Fibroblast of the aortic adventitia (primary cell): ENCODE results near the gene LYPD4. TPM values are rescaled to one million over a fixed set of nuclear protein-coding genes. Genes with fewer than 3 reads are reported as not detected.

Experiments used
- DNase-seq: peaks from one replicate; pipeline ENCODE4 v3.0.0-alpha.2; 2010; ENCODE audit warnings: low read depth
- H3K4me3 ChIP-seq: 2 replicates; pipeline ENCODE4 v1.5.1; 2011; ENCODE audit warnings: low read depth, mild to moderate bottlenecking, control low read depth, low read length, moderate library complexity
- total RNA-seq: library from RNA; depleted of rRNA; stranded (reverse); fragments of >200 nt; gene quantifications from 2 replicates; pipeline ENCODE4 v1.2.3, GENCODE V29; 2012; ENCODE audit warnings: low replicate concordance
- TF ChIP-seq, protein P1 (sequence below): IDR thresholded peaks from 2 replicates; pipeline ENCODE4 v1.5.1; 2011; ENCODE audit warnings: mild to moderate bottlenecking, low read length, control low read depth, inconsistent platforms; ENCODE audit not compliant: insufficient read depth

The LYPD4 gene
- total RNA-seq, 1 donor: not detected

DNA sequence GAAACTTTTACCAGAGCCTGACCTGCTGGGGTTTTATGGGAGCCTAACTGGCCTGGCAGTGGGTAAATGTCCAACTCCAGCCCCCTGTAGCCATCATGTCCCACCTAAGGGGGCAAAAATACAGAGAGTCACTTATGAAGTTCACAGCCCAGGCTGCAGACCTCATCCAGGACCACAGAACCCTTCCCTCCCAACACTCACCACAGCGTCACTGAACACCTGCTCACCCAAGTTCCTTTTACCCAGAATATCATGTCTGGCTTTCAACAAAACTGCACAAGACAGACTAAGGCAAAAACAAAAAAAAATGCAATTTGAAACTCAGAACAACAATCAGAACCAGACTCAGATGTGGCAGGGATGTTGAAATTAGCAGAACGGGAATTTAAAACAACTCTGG is 41.7 kb downstream of the LYPD4 start:
- no peak for DNase-seq
- TF ChIP-seq, protein P1, sequence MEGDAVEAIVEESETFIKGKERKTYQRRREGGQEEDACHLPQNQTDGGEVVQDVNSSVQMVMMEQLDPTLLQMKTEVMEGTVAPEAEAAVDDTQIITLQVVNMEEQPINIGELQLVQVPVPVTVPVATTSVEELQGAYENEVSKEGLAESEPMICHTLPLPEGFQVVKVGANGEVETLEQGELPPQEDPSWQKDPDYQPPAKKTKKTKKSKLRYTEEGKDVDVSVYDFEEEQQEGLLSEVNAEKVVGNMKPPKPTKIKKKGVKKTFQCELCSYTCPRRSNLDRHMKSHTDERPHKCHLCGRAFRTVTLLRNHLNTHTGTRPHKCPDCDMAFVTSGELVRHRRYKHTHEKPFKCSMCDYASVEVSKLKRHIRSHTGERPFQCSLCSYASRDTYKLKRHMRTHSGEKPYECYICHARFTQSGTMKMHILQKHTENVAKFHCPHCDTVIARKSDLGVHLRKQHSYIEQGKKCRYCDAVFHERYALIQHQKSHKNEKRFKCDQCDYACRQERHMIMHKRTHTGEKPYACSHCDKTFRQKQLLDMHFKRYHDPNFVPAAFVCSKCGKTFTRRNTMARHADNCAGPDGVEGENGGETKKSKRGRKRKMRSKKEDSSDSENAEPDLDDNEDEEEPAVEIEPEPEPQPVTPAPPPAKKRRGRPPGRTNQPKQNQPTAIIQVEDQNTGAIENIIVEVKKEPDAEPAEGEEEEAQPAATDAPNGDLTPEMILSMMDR: no peak
- H3K4me3 ChIP-seq: no peak overlapping the region

DNA sequence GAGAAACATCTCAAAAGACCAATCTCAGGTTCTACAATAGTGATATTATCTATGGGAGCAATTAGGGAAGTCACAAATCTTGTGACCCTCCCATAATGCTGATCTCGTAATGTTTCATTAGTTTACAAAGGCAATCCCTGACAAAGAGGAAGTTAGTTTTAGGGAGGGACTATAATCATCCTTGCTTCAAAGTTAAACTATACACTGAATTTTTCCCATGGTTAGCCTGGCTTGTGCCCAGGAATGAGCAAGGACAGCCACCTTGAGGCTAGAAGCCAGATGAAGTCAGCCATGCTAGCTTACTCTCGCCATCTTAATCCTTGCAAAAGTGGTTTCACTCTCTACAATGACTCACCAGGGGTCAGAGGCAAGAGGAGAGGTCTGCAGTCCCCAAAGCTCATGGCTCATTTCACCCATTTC is 42.7 kb downstream of the LYPD4 start:
- no peak overlapping the region for H3K4me3 ChIP-seq
- no peak for DNase-seq
- TF ChIP-seq, protein P1: no peak

DNA sequence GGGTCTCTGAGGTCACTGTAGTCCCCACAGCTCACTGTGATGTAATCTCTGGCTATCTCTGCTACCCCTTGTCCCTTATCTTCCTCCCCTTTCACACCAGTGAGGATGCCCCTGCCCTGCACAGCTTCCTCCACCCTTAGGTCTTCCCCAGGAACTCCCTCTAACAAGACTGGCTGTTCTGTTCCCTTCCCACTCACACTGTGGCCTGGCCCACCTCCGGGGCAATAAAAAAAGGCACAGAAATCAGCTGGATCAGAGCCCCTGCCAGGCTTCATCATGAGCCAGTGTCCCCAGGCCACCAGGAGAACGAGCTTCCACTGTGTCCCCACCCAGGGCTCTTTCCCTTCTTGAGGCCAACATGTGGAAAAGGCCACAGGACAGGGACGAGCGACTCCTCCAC is 43.5 kb downstream of the LYPD4 start:
- no peak overlapping the region for H3K4me3 ChIP-seq
- DNase-seq: no peak
- TF ChIP-seq, protein P1: no peak

DNA sequence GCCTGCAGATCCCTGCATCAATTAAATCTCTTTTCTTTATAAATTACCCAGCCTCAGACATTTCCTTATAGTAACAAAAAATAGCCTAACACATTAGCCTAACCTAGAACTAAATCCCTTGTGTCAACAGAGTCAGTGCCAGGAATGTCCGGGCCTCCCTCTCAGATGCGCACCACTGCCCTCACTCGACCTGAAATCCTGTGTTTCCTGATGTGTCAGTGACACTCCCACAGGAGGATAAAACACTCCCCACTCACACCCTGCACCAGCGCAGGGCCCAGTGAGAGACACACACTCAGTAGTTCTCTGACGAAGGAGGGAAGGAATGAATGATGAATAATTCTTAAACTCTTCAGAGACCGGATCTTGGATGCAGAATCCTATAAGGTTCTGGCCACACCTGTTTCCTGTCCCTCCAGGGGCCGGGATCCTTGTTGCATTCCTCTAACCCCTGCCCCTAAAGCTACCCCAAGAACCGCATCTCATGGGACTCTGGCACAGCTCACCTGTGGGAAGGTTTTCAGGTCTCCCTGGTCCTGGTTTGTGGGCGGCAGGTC is 45.0 kb downstream of the LYPD4 start:
- DNase-seq: no peak
- TF ChIP-seq, protein P1: no peak
- H3K4me3 ChIP-seq: no peak overlapping the region

DNA sequence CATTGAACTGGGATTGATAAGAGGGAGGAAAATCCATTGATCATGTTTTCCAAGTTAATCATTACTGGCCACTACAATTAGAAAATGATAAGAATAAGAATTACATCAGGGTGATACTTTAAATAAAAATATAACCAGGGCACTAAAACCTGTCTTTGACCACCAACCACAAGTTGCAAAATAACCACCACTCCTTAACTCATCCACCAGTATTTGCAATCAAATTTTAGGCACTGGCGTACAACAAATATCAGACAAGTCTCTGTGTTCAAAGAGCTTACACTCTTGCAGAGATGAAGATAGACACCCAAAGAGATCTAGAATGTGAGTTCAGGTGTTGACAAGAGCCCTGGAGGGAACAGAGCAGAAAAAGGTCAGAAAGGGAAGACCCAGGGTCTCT is 47.6 kb downstream of the LYPD4 start:
- no peak for DNase-seq
- TF ChIP-seq, protein P1: no peak
- H3K4me3 ChIP-seq: no peak overlapping the region

DNA sequence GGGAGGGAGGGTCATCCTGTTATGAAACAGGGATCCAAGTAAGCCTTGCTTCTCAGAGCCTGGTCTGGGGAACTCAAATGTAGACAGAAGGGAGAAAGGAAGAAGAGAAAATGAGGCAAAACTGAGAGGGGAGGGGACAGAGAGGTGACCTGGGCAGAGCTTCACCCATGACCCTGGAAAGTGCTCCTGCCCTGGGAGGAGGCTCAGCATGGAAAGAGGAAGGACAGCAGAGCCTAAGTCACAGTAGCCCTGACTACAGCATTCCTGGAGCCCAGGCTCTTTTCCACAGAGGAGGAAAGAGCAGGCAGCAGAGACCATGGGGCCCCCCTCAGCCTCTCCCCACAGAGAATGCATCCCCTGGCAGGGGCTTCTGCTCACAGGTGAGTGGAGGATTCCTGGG is 48.1 kb downstream of the LYPD4 start, which contains the start of gene CEACAM3:
Gene CEACAM3 (plus strand): TSS at position 226 of the 400 bp plus-strand sequence. CDS start 91 bp downstream, at position 317.
- TF ChIP-seq, protein P1: no peak
- no peak for DNase-seq
- no peak within 1 kb of the TSS for H3K4me3 ChIP-seq

DNA sequence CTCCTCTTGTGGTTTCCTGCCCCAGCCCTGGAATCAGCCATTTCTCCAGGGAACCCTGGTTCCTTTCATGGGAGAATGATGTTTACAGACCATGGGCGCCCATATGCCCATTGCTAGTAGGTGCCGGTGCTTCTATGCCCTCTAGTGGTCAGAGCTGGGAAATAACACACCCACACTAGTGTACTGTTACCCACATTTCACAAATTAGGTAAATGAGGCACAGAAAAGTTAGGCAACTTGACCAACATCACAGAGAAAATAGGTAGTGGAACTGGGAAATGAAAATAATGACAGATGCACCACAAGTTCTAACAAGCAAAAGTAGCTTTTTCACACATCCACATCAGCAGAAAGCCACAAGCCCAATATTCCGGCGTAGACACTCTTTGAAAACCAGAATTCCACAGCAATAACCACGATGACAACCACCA is 49.4 kb downstream of the LYPD4 start:
- TF ChIP-seq, protein P1: peak; percentile 81
- H3K4me3 ChIP-seq: no peak overlapping the region
- peak; percentile 40 for DNase-seq
